HG03103 (cell line): ENCODE results near the gene AMBRA1.
A peak's percentile ranks its signal among the peaks of the same experiment; 100 is the strongest.

Experiments
- ATAC-seq: cut with Tn5 transposase; IDR thresholded peaks from one replicate; pipeline ENCODE4 v1.9.1; 2021; ENCODE audit warnings: low read depth; ENCODE audit not compliant: unreplicated experiment

Gene AMBRA1

DNA sequence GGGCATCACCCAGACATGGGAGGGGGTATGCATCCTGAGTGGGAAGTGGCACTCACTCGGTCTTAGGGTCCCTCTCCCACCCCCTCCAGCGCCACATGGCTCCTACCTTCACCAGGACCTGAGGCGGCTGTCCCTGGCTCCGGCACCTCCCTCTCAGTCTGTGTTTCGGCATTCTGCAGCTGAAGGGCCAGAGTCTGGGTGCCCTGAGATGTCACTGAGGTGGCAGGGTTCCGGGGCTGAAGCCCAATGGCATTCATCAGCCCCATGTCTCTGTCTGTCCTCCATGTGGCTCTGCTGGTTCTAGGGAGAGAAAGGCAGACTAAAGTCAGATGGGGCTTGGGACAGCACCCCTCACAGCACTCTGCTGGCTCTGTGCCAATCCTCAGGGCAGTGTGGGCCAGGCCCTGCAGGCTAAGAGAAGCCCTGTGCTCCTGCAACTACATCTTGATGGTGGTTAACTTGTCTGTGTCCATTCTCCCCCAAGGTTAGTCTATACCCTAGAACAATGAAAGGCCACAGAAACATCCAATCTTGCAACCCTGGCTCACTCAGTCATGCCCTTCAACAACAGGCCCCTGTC is 185.3 kb downstream of the AMBRA1 start:
- ATAC-seq = no peak

DNA sequence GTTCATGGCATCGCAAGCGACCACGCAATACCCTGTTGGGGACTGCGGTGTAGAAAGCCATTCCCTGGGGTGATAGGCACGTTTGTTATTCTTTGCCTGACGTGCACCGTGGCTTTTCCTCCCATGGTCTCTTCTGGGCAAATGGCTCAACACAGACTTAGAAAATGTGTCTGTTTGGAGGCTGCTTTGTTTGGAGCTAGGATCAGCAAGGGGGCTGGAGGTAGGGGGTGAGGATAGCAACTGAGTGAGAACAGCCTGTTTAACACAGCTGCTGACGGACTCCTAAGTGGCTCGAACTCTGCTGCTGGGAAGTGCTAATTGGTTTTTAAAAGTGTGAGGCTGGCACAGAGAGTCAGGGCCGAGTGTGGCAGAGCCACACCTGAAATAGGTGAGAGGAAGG is 186.2 kb downstream of the AMBRA1 start:
- no peak for ATAC-seq

DNA sequence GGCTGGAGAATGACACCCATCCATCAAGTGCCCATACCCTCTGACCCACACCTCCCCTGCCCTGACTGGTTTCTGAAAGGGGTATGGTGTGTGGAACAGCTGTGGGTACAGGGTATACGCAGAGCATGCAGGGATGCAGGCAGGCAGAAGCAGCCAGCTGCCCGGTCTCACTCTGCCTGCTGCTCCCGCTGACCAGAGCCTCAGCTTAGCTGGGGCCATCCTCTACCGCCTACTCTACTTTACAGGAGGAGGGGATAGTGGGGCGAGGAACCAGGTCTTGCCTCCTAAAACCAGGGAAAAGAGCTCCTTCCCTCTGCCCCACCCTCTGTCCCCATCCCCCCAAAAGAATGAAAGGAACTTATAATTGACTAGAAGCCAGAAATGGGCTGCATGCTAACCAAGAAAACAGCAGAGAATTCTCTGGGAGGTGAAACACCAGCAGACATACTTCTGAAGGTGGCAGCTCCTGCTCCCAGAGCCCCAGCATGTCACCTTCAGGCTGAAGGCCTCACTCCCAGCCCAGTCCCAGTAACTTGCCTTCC is 189.3 kb downstream of the AMBRA1 start:
- ATAC-seq = no peak

DNA sequence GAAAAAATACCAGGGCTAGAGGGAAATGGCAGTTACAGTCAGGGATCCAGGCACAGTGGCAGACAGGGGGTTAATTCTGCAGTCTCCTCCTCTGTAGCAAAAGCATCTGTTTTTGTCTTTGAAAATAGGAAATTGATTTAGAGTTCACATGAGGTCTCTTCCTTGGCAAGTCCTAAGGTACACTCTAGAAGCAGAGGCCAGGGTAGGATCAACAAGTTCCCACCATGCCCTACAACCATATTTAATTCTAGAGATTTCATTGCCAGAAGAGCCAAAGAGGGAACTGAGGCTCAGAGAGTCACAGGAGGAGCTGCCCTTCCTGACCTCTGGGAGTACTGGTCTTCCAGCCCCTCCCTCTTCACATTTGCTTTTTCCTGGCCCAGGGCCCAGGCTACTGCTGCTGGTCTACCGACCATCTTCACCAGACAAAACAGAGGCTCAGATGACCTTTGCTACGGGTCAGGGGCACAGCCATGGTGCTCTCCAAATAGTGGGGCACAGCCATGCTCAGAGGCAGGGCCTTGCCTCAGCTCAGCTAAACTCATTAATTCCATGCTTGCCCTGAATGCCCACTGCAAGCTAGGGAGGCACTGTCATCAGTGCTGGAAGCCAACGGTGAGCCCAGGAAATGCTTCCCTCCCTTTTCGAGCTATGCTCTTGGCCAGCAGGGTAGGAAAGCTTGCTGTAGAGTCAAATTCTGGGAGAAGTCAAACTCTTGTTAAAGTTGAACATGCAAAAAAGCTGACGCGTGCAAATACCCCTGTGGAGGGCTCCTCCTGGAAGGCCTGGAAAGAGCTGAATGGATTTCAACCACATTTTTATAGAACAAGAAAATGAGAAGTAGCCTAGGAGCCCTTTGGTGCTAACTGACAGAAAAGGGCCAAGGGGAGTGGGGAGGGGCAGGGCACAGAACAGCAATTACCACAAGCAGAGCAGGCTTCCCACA is 190.6 kb downstream of the AMBRA1 start:
- no peak for ATAC-seq

DNA sequence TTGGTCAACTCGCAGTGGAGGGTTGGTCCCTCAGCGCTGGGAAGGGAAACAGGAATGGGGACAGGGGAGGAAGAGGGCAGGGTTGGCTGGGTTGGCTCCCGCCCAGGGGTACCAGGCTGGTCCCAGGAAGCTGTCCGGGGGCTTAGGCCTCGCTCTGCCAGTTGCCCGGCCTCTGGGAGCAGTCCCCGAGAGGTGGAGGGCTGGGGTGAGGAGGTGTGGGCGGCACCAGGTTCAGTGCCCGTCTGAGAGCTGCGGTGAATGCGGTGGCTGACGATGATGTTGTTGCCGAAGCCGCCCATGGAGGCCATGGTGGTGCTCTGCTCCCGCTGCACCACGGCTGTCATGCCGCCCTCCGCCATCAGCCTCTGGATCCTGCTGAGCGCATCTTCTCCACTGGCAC is 196.3 kb downstream of the AMBRA1 start:
- ATAC-seq = no peak

DNA sequence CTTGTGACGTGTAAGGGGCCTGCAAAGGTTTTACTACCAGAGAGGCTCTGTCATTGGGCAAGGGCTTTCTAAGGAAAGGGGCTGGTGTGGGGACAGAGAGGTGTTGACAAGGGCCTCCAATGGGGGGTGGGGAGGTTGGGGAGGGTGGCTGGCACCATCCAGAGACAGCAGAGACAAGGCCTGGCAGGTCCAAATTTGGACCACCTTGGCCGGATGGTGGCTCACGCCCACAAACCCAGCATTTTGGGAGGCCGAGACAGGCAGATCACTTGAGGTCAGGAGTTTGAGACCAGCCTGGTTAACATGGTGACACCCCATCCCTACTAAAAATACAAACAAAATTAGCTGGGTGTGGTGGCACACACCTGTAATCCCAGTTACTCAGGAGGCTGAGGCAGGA is 200.1 kb downstream of the AMBRA1 start:
- ATAC-seq = no peak

DNA sequence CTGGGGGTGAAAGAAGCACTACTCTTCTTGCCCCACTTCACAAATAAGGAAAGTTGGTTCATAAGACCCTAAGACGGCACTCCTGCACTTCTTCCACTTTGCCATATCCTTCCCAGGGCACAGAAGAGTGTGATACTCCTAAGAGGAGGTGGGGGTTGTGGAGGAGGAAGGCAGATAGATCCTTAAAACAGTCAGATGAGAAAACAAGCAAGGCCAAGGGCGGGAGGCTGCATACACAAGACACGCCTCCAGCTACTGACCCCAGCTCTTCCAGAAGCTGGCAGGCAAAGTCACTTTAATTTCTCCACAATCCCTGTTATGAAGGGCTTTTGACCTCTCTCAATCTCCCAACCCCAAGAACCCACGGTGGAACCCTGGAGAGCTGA is 200.6 kb downstream of the AMBRA1 start:
- no peak for ATAC-seq

DNA sequence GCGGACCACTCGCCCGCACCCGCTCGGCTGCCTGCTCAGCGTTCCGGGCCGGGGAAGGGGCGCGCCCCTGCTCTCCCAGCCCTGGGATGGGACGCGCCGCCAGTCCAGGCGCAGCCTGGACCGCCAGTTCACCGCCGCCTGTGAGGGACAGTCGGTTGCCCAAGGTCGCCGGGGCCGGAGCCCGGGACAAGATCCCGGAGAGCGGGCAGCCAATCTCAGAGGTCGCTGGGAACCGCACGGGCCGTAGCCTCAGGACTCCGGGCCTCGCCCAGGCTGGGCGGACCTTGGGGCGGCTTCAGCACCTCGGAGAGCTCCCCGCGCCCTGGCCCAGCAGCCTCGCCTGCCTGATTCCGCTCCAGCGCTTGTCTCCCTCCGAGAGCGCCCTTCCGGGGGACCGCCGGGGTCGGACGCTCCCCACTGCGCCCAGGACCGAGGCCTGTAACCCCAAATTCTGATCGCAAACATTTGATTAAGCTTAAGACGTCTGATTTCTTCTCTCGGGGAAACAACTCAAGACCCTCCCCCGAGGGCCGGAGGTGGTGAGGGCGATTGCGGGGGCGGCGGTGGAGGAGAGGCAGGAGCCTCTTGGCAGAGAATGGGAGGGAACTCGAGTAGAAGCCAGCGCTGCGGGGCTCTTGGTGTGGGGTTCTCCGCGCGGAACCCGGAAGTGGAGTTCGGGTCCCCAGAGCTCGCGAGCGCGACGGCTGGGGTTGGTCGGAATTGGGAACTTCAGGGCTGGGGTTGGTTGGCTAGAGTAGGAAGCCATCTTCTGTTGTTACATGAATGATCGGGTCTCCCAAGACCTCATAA is 201.2 kb downstream of the AMBRA1 start:
- ATAC-seq = peak; percentile 57

DNA sequence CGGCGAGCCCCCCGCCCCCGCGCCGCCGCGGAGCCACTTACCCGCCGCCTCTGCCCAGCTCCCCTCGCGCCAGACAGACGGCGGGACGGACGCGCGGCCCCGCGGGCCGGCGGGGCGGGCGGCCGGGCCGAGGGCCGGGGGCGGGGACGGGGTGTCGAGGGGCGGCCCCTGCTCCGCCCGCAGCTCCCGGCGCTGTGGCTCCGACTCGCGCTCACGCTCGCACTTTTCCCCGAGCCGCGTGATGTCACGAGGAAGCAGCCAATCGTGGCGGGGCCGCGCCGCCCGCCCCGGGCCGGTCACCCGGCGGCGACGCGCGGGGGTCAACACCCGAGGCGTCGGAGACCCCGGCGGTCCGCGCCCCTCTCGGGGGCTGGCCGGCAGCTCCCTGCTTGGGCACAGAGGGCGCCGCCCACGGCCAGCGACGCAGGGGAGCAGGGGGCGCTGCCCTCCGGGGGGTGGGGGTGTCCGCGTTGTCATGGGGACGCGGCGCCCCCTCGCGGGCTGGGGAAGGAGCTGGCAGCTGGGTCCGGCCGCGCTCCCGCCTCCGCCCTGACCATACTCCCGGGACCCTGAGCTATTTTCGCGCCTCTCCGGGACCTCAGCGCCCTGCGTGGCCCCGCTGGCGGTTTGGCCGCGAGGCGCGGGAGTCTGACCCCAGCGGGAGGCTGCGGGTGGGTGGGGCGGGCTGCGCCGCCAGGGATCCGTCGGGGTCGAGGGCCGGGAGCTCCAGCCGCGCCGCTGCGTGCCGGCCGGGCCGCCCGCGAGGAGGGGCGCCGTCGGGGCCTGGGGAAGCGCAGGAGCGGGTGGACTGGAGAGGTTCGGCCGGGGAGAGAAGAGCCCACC is 202.0 kb downstream of the AMBRA1 start, which contains the start of gene CHRM4:
CHRM4 (minus strand) TSS at position 199 of the 843 bp plus-strand sequence. CDS start 5,219 bp downstream, outside the sequence.
- no peak for ATAC-seq

DNA sequence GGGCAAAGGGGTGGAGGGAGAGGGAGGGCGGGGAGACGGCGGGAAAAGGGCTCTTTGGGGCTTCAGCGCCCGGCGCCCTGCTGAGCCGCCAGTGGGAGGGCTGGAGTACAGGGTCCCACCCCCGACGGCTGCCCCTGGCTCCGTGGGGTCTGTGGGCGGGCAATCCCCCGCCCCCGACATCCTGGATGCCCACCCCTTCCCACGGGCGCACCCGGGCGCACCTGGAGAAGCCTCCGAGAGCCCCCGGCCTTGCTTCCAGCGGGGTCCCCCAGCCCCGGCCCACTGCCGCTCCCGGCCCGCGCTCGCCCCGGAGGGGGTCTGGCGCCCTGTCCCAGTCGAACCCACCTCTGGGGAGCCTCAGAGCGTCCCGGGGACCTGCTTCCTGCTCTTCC is 202.6 kb downstream of the AMBRA1 start:
- no peak for ATAC-seq

DNA sequence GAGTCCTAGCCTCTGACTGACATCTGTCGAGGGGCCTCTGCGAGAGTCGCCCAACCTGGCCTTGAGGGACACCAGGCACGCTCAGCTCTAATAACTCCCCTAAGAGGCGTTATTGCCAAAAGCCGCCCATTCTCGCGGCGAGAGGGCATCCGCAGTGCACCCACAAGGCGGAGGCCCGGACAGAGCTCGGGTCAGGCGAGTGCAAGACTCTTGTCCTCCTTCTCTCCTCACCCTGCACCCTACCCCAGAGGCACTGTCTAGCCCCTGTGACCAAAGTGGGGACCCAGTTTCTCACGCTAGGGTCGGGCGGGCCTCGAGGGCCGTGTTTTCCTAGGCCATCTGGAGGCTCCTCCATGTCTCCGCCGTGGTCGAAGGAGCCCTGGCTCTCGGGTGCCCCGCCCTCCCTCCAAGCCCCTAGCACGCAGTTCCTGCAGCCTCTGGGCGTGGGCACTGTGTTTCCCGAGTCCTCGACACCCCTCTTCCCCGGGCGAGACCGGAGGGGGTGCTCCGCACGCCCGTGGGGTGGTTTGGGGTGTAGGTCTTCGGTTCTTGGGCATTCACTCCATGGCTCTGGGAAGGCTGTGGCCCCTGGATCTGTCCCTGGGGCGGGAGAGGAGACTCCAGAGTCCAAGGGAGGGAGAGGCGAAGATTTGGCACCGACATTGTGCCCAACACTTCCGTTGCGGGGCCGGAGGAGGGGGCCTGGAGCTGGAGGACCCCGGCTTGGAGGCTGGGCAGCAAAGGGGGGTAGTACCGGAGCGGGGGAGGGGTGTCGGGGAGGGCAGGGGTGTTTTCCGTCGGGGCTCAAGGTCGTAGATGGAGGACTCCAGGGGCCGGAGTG is 203.3 kb downstream of the AMBRA1 start:
- no peak for ATAC-seq

DNA sequence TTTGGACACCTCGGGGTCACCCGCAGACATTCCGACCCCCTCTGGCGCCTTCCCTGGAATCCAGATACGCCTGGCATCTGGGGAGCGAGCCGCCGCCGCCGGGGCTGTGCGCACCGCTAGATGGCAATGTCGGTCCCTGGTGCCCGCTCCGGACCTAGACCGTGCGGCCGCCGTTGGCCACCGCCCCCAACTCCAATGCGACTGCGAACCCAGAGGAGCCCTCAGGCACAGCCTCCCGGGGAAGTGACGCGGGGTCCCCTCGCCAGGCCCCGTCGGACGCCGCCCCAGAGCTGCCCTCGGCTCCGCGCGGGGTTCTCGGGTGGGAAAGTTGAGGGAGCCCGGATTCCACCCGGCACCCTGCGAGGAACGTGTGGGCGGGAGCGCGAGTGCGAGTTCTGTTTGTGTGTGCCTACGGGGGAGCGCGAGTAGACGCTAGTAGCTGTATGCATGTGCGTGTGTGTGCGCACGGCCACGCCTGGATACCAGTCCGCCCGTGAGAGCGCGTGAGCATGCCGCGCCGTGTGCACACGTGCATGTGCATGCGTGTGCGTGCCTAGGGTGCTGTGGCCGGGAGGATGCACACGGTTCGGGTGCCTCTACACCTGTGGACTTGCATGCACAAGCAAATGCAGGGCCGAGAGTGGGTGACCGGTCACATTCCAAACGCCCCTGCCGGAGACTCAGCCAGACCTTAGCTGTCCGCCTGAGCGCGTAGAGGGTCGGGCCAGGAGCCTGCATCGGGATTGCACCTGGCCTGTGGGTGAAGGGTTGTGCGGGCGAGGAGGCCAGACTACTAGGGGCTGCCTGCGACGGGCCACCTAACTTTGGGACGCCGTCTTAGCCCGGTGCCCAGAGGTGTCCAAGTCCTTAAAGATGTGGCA is 204.1 kb downstream of the AMBRA1 start:
- no peak for ATAC-seq

DNA sequence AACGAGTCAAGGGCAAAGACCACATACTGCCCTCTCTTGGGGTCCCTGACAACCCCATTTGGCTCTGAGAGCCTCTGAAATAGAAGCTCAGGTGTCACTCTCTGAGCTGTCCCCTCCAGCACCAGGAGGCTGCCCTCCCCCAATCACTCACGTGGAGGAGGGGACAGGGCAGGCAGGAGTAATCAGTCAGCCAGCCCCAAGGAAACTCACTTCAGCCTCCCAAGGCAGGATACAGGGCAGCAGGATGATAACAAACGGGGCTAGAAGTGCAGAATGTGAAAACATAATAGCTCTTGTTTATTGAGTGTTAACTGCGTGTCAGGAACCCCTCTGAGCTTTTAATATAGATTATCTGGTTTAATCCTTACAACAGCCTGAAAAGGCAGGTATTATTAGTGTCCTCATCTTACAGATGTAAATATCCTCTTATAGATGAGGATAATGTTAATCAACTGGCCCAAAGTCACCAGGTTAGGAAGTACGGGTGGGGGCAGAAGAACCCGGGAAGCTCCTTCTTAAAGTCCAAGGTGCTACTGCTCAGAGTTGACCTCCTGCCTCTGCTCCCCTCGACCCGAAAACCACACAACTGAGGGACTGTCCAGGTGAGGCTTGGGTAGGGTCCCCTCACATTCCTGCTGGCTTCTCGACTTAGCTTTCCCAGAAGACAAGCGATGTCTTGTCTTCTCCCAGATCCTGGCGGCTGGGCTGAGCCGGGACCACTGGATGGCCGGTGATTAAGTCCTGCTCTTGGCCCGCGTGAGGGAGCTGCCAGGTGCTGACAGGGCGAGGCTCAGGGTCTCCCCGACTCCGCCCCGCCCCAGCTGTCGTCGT is 205.0 kb downstream of the AMBRA1 start:
- ATAC-seq = no peak

DNA sequence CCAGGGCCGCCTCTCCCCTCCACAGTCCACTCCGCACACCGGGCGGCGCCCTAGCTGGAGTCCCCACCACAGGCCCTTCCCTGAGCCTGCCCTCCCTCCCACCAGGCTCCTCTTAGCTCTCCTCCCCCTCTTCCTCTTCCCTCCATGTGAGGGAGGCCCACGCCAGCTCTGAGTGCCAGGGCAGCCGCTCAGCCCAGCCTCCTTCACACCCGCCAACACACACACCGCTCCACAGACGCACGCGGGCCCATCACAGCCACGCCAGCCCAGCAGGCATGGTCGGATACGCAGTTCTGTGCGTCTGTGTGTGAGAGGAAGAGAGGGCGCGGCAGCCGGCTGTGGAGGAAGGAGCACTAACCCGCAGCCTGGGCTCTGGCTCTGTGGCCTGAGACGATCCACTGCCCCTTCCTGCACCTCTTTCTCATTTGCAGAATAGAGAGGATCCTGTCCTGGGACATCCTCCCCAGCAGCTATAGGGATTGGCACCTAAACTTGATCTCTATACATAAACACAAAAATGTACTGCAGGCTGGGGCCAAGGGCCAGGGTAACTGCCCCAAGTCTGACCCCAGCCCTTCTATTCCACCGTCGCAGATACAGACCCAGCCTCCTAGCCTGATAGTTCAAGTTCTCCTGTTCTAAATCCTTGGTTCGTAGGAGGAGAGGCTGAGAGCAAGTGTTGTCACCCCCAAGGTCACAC is 205.8 kb downstream of the AMBRA1 start:
- ATAC-seq = no peak

DNA sequence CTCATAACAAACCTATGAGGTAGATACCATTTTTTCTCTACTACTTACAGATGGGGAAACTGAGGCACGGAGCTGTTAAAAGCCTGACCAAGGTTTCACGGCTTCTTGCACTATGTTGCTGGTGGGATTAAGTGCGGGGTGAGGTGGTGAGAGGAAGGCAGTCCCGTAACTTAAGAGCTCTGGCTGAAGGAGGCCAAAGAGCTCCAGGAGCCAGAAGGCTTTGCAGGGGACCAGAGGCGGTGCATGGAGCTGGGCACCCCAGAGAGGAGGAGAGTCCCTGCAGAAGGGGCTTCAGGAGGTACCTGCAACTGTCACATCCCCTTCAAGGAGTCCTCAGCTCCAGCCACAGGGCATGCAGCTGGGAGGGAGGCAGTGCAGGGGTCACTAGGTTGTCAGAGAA is 206.4 kb downstream of the AMBRA1 start:
- no peak for ATAC-seq

DNA sequence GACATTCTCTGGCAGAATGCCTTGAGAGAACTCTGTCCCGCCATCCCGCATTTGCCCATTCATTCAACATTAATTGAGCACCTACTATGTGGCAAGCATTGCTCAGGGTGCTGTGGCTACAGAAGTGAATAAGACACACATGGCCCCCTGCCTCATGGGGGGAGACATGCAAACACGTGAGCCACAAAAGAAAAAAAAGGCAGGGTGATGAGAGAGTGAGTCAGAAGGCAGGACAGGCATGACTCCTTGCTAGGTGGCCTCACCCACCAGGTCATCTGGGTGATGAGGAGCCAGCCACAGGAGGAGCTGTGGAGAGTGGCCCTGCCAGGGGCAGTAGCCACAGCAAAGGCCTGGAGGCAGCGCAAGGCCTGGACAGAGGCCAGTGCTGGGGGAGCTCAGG is 207.1 kb downstream of the AMBRA1 start:
- no peak for ATAC-seq
